HepG2 (cell line): Measurements from ENCODE around the gene NIPAL4. TPM values are rescaled to one million over a fixed set of nuclear protein-coding genes. Genes with fewer than 3 reads are reported as not detected.

Experiments
- ATAC-seq: fragments of 200-7000 bp; cut with Tn5 transposase; 3 replicates; pipeline ENCODE4 v1.9.1; 2020; ENCODE audit warnings: mild to moderate bottlenecking, moderate library complexity
- BruUV-seq: library from RNA; stranded (reverse); fragments of 400-500 nt; replicated peaks from 2 replicates; lab custom pipeline; 2021; lab: Mats Ljungman, UMichigan
- CTCF ChIA-PET: fragments of 300-600 bp; formaldehyde crosslinking; extraction: SDS; loops from one replicate; lab custom pipeline; 2021; ENCODE audit warnings: low total read pairs, inconsistent platforms, low intra/inter-chr PET ratio; lab: Yijun Ruan, JAX
- POLR2A ChIA-PET: fragments of 350-600 bp; sonication (Branson Sonifier 250); formaldehyde crosslinking; loops from one replicate; lab custom pipeline; 2020; ENCODE audit warnings: antibody characterized with exemption, inconsistent platforms; lab: Yijun Ruan, JAX
- DNase-seq: peaks from one replicate; pipeline ENCODE4 v3.0.0-alpha.2; 2015; ENCODE audit warnings: low spot score
- FAIRE-seq: peaks from 3 replicates; lab custom pipeline; 2011; peaks lifted over from hg19 to GRCh38; lab: Jason Lieb, UNC
- H2AFZ ChIP-seq: one replicate; pipeline ENCODE4 v1.6.1; 2011; ENCODE audit warnings: low read length, inconsistent platforms
- H3K27ac ChIP-seq: fragments of 300-600 bp; 3 replicates; pipeline ENCODE4 v1.8.0; 2011; ENCODE audit warnings: mixed run types, mild to moderate bottlenecking, mixed read lengths, low read length, inconsistent platforms; ENCODE audit not compliant: insufficient read depth; ENCODE audit errors: extremely low read length
- H3K27me3 ChIP-seq, 2 experiments: fragments of 200-600 bp in 1 of 2; 2 replicates in 1 of 2; 3 replicates in 1 of 2; pipeline versions ENCODE4 v1.6.0 to v1.8.0; 2011; ENCODE audit warnings: low read length in 2 of 2, mild to moderate bottlenecking in 2 of 2, moderate library complexity in 2 of 2, inconsistent platforms in 1 of 2; ENCODE audit not compliant: insufficient read depth in 2 of 2, control insufficient read depth in 1 of 2
- H3K36me3 ChIP-seq, 2 experiments: fragments of 200-600 bp in 1 of 2; replicated peaks in 1 of 2; 2 replicates in 1 of 2; 3 replicates in 1 of 2; pipeline versions ENCODE4 v1.5.1 to v1.8.0; 2011; ENCODE audit warnings: low read length in 2 of 2, inconsistent platforms in 1 of 2; ENCODE audit not compliant: insufficient read depth in 2 of 2, control insufficient read depth in 1 of 2
- H3K4me1 ChIP-seq: 2 replicates; pipeline ENCODE4 v1.5.1; 2012; ENCODE audit warnings: low read length, inconsistent platforms; ENCODE audit not compliant: insufficient read depth
- H3K4me2 ChIP-seq: 2 replicates; pipeline ENCODE4 v1.6.0; 2011; ENCODE audit warnings: low read depth, low read length, inconsistent platforms
- H3K4me3 ChIP-seq, 3 experiments: fragments of 200-600 bp in 1 of 3; sonication (generic), shearing (Covaris generic) in 1 of 3; replicated peaks in 1 of 3; 2 replicates each; pipeline ENCODE4 v1.5.1; 2011 to 2016; ENCODE audit warnings: low read length in 3 of 3, inconsistent platforms in 2 of 3, low read depth in 2 of 3, mild to moderate bottlenecking in 2 of 3, control low read depth in 1 of 3, mixed read lengths in 1 of 3; ENCODE audit not compliant: insufficient read depth in 1 of 3
- H3K79me2 ChIP-seq: one replicate; pipeline ENCODE4 v1.6.1; 2011; ENCODE audit warnings: low read length, inconsistent platforms; ENCODE audit not compliant: insufficient read depth
- H3K9ac ChIP-seq: 2 replicates; pipeline ENCODE4 v1.6.0; 2011; ENCODE audit warnings: mild to moderate bottlenecking, low read depth, low read length, inconsistent platforms; ENCODE audit not compliant: insufficient read depth
- H3K9me3 ChIP-seq: 2 replicates; pipeline ENCODE4 v1.5.1; 2012; ENCODE audit warnings: mild to moderate bottlenecking, low read length
- H4K20me1 ChIP-seq: 2 replicates; pipeline ENCODE4 v1.6.0; 2011; ENCODE audit warnings: inconsistent platforms, mild to moderate bottlenecking, low read length, moderate library complexity; ENCODE audit not compliant: insufficient read depth
- ARNTL ChIP-seq: sonication (generic); formaldehyde crosslinking; IDR thresholded peaks from 2 replicates; pipeline ENCODE4 v1.4.0; 2020; ENCODE audit warnings: mild to moderate bottlenecking, missing genetic modification reagents
- CBX2 ChIP-seq, 2 experiments: fragments of 200-600 bp in 1 of 2; sonication (generic); formaldehyde crosslinking in 1 of 2; IDR thresholded peaks; 2 replicates each; pipeline versions ENCODE4 v1.7.0 to v1.8.1; 2018 to 2022; ENCODE audit warnings: low read depth in 2 of 2, low read length in 1 of 2, mild to moderate bottlenecking in 1 of 2, missing genetic modification reagents in 1 of 2
- ELF4 ChIP-seq: sonication (generic); formaldehyde crosslinking; IDR thresholded peaks from 2 replicates; pipeline ENCODE4 v1.5.0; 2020; ENCODE audit warnings: missing genetic modification reagents, mild to moderate bottlenecking, moderate library complexity, borderline replicate concordance
- FOSL1 ChIP-seq: sonication (generic); formaldehyde crosslinking; IDR thresholded peaks from 2 replicates; pipeline ENCODE4 v1.9.0; 2021; ENCODE audit warnings: missing genetic modification reagents, borderline replicate concordance
- NFYB ChIP-seq: sonication (generic); formaldehyde crosslinking; IDR thresholded peaks from 2 replicates; pipeline ENCODE4 v1.4.0; 2020; ENCODE audit warnings: missing genetic modification reagents
- RARG ChIP-seq: sonication (generic); formaldehyde crosslinking; IDR thresholded peaks from 2 replicates; pipeline ENCODE4 v1.4.0; 2020; ENCODE audit warnings: low read depth, mild to moderate bottlenecking, missing genetic modification reagents
- RBM22 ChIP-seq: fragments of 200-400 bp; formaldehyde crosslinking; optimal IDR thresholded peaks from 2 replicates; pipeline ENCODE3; 2017; ENCODE audit warnings: mild to moderate bottlenecking, low read length, moderate library complexity
- TBX2 ChIP-seq: sonication (generic); formaldehyde crosslinking; IDR thresholded peaks from 2 replicates; pipeline ENCODE4 v1.5.0; 2020; ENCODE audit warnings: missing genetic modification reagents, mild to moderate bottlenecking, borderline replicate concordance
- ZNF589 ChIP-seq: sonication (generic); formaldehyde crosslinking; conservative IDR thresholded peaks from 2 replicates; pipeline ENCODE4 v1.8.0; 2022; ENCODE audit warnings: mild to moderate bottlenecking, moderate library complexity, missing genetic modification reagents
- ZNF629 ChIP-seq: sonication (generic); formaldehyde crosslinking; conservative IDR thresholded peaks from 2 replicates; pipeline ENCODE4 v1.5.0; 2020; ENCODE audit warnings: missing genetic modification reagents
- ZNF720 ChIP-seq: sonication (generic); formaldehyde crosslinking; IDR thresholded peaks from 2 replicates; pipeline ENCODE4 v1.4.0; 2020; ENCODE audit warnings: missing genetic modification reagents
- WGBS: methylation state at CpG from one replicate; pipeline ENCODE4 v1.1.6; 2017; ENCODE audit warnings: low lambda C conversion rate; 5-methylcytosine and 5-hydroxymethylcytosine counted together
- in situ Hi-C: cut with HindIII; loops from 2 replicates; pipeline ENCODE4 v1.10.0; 2017; ENCODE audit warnings: low pct_unique_long_range_greater_than_20kb; ENCODE audit not compliant: extremely low pct_ligation_motif_present
- intact Hi-C: fragments of 100-400 bp; cut with micrococcal nuclease; formaldehyde crosslinking; loops from one replicate; pipeline ENCODE4 v1.10.0; 2022; ENCODE audit not compliant: unreplicated experiment
- polyA plus RNA-seq, 8 experiments: library from polyadenylated mRNA; depleted of rRNA in 3 of 8; stranded (reverse) in 7 of 8; unstranded in 1 of 8; fragments of >200 nt; fragmentation: Illumina TruSeq in 4 of 8; extraction: Trizol in 4 of 8; gene quantifications; 2 replicates each; pipeline versions ENCODE4 v1.2.1 to v1.2.3, GENCODE V29; 2011 to 2016; ENCODE audit warnings: low read depth in 4 of 8, missing spikeins in 1 of 8, mixed read lengths in 1 of 8; ENCODE audit not compliant: insufficient read depth in 1 of 8
- total RNA-seq, 5 experiments: library from RNA; depleted of rRNA; stranded (reverse); fragments of >200 nt; fragmentation: Illumina TruSeq; extraction: Trizol; gene quantifications; 2 replicates each; pipeline ENCODE4 v1.2.3, GENCODE V29; 2016; ENCODE audit warnings: low read depth in 1 of 5
- TF ChIP-seq, protein P1 (sequence below), 2 experiments: sonication (generic) in 1 of 2; formaldehyde crosslinking in 1 of 2; IDR thresholded peaks; 2 replicates each; pipeline versions ENCODE4 v1.4.0 to v1.6.1; 2016 to 2020; ENCODE audit warnings: borderline replicate concordance in 1 of 2, low read depth in 1 of 2, mild to moderate bottlenecking in 1 of 2, missing genetic modification reagents in 1 of 2
- TF ChIP-seq, protein P2 (sequence below): IDR thresholded peaks from 2 replicates; pipeline ENCODE4 v1.6.1; 2018; ENCODE audit warnings: missing genetic modification reagents
- TF ChIP-seq, protein P3 (sequence below): IDR thresholded peaks from 2 replicates; pipeline ENCODE4 v1.6.1; 2016; ENCODE audit warnings: missing biosample characterization, missing genetic modification reagents, low read depth
- TF ChIP-seq, protein P4 (sequence below): sonication (generic); formaldehyde crosslinking; IDR thresholded peaks from 2 replicates; pipeline ENCODE4 v1.4.0; 2020; ENCODE audit warnings: missing genetic modification reagents, borderline replicate concordance

NIPAL4 gene
- total and polyA plus RNA-seq, 2 of the 13 experiments (the other 11 are each of a cell fraction or from before 2014, with no cell fraction given): not detected

DNA sequence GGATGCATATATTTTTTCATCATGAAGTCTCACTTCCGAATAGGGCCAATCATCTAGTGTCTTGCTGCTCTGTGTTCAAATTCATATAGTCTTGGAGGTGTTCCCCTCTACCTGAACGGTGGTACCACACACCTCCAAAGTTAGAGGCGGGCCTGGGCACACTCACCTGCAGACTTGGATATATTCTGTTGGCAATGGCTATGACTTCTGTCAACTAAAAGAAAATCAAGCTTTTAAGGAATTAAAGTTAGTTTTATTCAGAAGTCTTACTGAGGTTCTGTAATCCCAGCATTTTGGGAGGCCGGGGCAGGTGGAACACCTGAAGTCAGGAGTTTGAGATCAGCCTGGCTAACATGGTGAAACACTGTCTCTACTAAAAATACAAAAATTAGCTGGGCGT lies 2.6 kb upstream of the NIPAL4 start:
- Histone ChIP-seq H2AFZ (no peak overlapping the region), H3K27me3 (peaks cover 4 to 34% of the 10 kb centered on the region in 2 experiments; a peak in 3 of 5 replicates), H3K9ac (no peak overlapping the region), H3K36me3 (no peaks in the 10 kb centered on the region), H3K4me2 (no peak overlapping the region), H3K27ac (no peak overlapping the region), H3K4me3 (no peak overlapping the region), H3K9me3 (no peaks in the 10 kb centered on the region), H3K4me1 (no peaks in the 10 kb centered on the region), H3K79me2 (no peaks in the 10 kb centered on the region), H4K20me1 (no peaks in the 10 kb centered on the region)
- in situ Hi-C loops: no loop called here
- FAIRE-seq: no peak
- 33% methylated on average over 5 of the region's 5 CpGs for WGBS
- intact Hi-C loops: no loop called here
- ChIA-PET POLR2A (no interaction called here), CTCF (no interaction called here)
- DNase-seq: no peak
- no TSS peak for BruUV-seq
- ATAC-seq: no peak
- TF ChIP-seq TBX2 (CRISPR knock-in tag): no peak
- no peak for TF ChIP-seq RBM22
- no peak for TF ChIP-seq ZNF629 (CRISPR knock-in tag)
- TF ChIP-seq NFYB: no peak
- TF ChIP-seq, protein P1, sequence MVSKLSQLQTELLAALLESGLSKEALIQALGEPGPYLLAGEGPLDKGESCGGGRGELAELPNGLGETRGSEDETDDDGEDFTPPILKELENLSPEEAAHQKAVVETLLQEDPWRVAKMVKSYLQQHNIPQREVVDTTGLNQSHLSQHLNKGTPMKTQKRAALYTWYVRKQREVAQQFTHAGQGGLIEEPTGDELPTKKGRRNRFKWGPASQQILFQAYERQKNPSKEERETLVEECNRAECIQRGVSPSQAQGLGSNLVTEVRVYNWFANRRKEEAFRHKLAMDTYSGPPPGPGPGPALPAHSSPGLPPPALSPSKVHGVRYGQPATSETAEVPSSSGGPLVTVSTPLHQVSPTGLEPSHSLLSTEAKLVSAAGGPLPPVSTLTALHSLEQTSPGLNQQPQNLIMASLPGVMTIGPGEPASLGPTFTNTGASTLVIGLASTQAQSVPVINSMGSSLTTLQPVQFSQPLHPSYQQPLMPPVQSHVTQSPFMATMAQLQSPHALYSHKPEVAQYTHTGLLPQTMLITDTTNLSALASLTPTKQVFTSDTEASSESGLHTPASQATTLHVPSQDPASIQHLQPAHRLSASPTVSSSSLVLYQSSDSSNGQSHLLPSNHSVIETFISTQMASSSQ (IDR thresholded peaks at IDR 0.05; ENCODE audit: low read depth): no peak
- TF ChIP-seq, protein P1 (CRISPR knock-in tag; IDR thresholded peaks at IDR 0.05; ENCODE audit: borderline replicate concordance): no peak
- no peak for TF ChIP-seq RARG (CRISPR knock-in tag)
- no peak for TF ChIP-seq CBX2 (IDR thresholded peaks at IDR 0.05; ENCODE audit: low read depth, low read length)
- no peak for TF ChIP-seq CBX2 (CRISPR knock-in tag; IDR thresholded peaks at IDR 0.05; ENCODE audit: low read depth)
- TF ChIP-seq ZNF589: no peak
- TF ChIP-seq, protein P2, sequence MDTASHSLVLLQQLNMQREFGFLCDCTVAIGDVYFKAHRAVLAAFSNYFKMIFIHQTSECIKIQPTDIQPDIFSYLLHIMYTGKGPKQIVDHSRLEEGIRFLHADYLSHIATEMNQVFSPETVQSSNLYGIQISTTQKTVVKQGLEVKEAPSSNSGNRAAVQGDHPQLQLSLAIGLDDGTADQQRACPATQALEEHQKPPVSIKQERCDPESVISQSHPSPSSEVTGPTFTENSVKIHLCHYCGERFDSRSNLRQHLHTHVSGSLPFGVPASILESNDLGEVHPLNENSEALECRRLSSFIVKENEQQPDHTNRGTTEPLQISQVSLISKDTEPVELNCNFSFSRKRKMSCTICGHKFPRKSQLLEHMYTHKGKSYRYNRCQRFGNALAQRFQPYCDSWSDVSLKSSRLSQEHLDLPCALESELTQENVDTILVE (CRISPR knock-in tag): no peak
- TF ChIP-seq ZNF720 (CRISPR knock-in tag): no peak
- TF ChIP-seq, protein P3, sequence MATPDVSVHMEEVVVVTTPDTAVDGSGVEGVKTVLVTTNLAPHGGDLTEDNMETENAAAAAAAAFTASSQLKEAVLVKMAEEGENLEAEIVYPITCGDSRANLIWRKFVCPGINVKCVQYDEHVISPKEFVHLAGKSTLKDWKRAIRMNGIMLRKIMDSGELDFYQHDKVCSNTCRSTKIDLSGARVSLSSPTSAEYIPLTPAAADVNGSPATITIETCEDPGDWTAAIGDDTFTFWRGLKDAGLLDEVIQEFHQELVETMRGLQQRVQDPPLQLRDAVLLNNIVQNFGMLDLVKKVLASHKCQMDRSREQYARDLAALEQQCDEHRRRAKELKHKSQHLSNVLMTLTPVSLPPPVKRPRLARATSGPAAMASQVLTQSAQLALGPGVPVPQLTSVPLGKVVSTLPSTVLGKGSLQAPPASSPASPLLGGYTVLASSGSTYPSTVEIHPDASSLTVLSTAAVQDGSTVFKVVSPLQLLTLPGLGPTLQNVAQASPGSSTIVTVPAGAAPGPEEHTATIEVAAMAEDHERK (CRISPR knock-in tag): no peak
- TF ChIP-seq, protein P4, sequence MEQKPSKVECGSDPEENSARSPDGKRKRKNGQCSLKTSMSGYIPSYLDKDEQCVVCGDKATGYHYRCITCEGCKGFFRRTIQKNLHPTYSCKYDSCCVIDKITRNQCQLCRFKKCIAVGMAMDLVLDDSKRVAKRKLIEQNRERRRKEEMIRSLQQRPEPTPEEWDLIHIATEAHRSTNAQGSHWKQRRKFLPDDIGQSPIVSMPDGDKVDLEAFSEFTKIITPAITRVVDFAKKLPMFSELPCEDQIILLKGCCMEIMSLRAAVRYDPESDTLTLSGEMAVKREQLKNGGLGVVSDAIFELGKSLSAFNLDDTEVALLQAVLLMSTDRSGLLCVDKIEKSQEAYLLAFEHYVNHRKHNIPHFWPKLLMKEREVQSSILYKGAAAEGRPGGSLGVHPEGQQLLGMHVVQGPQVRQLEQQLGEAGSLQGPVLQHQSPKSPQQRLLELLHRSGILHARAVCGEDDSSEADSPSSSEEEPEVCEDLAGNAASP (CRISPR knock-in tag): no peak
- TF ChIP-seq ARNTL (CRISPR knock-in tag): no peak
- TF ChIP-seq FOSL1 (CRISPR knock-in tag): no peak
- TF ChIP-seq ELF4 (CRISPR knock-in tag): no peak
